UCSD-AML1 (cell line): ENCODE measurements around the gene NUMB.
"Not testable (repeated sequence)": the region's sequence is repeated elsewhere in the genome, so short reads cannot be mapped to it uniquely, and the experiment has no call there.

Experiments
- DNase-seq: peaks from one replicate; lab custom pipeline; 2025; ENCODE audit not compliant: unreplicated experiment; lab: John Stamatoyannopoulos, UW

Gene NUMB

GRCh38 chr14:73365727-73366126 lies 92.6 kb downstream of the NUMB start:
- no peak for DNase-seq

- no peak for DNase-seq
These were observed 93.8 kb downstream of the NUMB start for GRCh38 chr14:73364559-73364958.

GRCh38 chr14:73359445-73359844 lies 98.9 kb downstream of the NUMB start:
- no peak for DNase-seq

GRCh38 chr14:73358187-73358586 lies 100.2 kb downstream of the NUMB start:
- no peak for DNase-seq

- DNase-seq = not testable (repeated sequence)
These were observed 109.3 kb downstream of the NUMB start for GRCh38 chr14:73349091-73349490.

GRCh38 chr14:73344319-73344718 lies 114.0 kb downstream of the NUMB start:
- DNase-seq = no peak

GRCh38 chr14:73342670-73343069 lies 115.7 kb downstream of the NUMB start:
- DNase-seq = no peak

GRCh38 chr14:73339846-73340595 lies 118.3 kb downstream of the NUMB start:
- no peak for DNase-seq

- DNase-seq = no peak
These were observed 119.1 kb downstream of the NUMB start for GRCh38 chr14:73339206-73339605.

- DNase-seq = no peak
These were observed 119.8 kb downstream of the NUMB start for GRCh38 chr14:73338551-73338950.

GRCh38 chr14:73333031-73333430 lies 125.3 kb downstream of the NUMB start:
- no peak for DNase-seq

GRCh38 chr14:73325630-73326299 lies 132.6 kb downstream of the NUMB start:
- no peak for DNase-seq

GRCh38 chr14:73325063-73325462 lies 133.3 kb downstream of the NUMB start:
- no peak for DNase-seq

- no peak for DNase-seq
These were observed 133.8 kb downstream of the NUMB start for GRCh38 chr14:73324533-73324932.

GRCh38 chr14:73323896-73324399 lies 134.4 kb downstream of the NUMB start:
- no peak for DNase-seq

- DNase-seq = no peak
These were observed 145.2 kb downstream of the NUMB start for GRCh38 chr14:73313151-73313550.

GRCh38 chr14:73312687-73313086 lies 145.7 kb downstream of the NUMB start:
- no peak for DNase-seq

- no peak for DNase-seq
These were observed 146.7 kb downstream of the NUMB start for GRCh38 chr14:73311708-73312030.

- DNase-seq = not testable (repeated sequence)
These were observed 149.1 kb downstream of the NUMB start for GRCh38 chr14:73309207-73309606.

GRCh38 chr14:73307261-73307660 lies 151.1 kb downstream of the NUMB start:
- no peak for DNase-seq

- DNase-seq = no peak
These were observed 152.8 kb downstream of the NUMB start for GRCh38 chr14:73305499-73305898.

- no peak for DNase-seq
These were observed 163.0 kb downstream of the NUMB start for GRCh38 chr14:73295198-73295796.
